ENCODE results near the gene MAP3K8.
"Not testable (repeated sequence)": the region's sequence is repeated elsewhere in the genome, so short reads cannot be mapped to it uniquely, and the experiment has no call there.

The MAP3K8 gene

GRCh38 chr10:30453764-30454527 is 20.0 kb downstream of the MAP3K8 start:
- no peak for DNase-seq

- DNase-seq, result no peak
Measured at GRCh38 chr10:30454744-30455510, 20.9 kb downstream of the MAP3K8 start.

- DNase-seq, result no peak
Measured at GRCh38 chr10:30455816-30456215, 21.8 kb downstream of the MAP3K8 start.

GRCh38 chr10:30456266-30456665 is 22.3 kb downstream of the MAP3K8 start:
- DNase-seq, result no peak

GRCh38 chr10:30459283-30459682 is 25.3 kb downstream of the MAP3K8 start:
- no peak for DNase-seq

GRCh38 chr10:30460121-30460520 is 26.1 kb downstream of the MAP3K8 start:
- no peak for DNase-seq

GRCh38 chr10:30462513-30462912 is 28.5 kb downstream of the MAP3K8 start:
- no peak for DNase-seq

- no peak for DNase-seq
Measured at GRCh38 chr10:30463944-30464451, 30.0 kb downstream of the MAP3K8 start.

- no peak for DNase-seq
Measured at GRCh38 chr10:30464675-30465074, 30.7 kb downstream of the MAP3K8 start.

- no peak for DNase-seq
Measured at GRCh38 chr10:30466445-30466844, 32.5 kb downstream of the MAP3K8 start.

GRCh38 chr10:30467651-30468338 is 33.8 kb downstream of the MAP3K8 start:
- no peak for DNase-seq

- no peak for DNase-seq
Measured at GRCh38 chr10:30472414-30473155, 38.6 kb downstream of the MAP3K8 start.

GRCh38 chr10:30475515-30475914 is 41.5 kb downstream of the MAP3K8 start:
- DNase-seq, result not testable (repeated sequence)

GRCh38 chr10:30476511-30477155 is 42.6 kb downstream of the MAP3K8 start:
- DNase-seq, result no peak

- DNase-seq, result not testable (repeated sequence)
Measured at GRCh38 chr10:30479513-30479912, 45.5 kb downstream of the MAP3K8 start.

- DNase-seq, result no peak
Measured at GRCh38 chr10:30481603-30482002, 47.6 kb downstream of the MAP3K8 start.

GRCh38 chr10:30488316-30488715 is 54.3 kb downstream of the MAP3K8 start:
- DNase-seq, result no peak

- no peak for DNase-seq
Measured at GRCh38 chr10:30489346-30489745, 55.4 kb downstream of the MAP3K8 start.

- no peak for DNase-seq
Measured at GRCh38 chr10:30490289-30491000, 56.5 kb downstream of the MAP3K8 start.

GRCh38 chr10:30491204-30491915 is 57.4 kb downstream of the MAP3K8 start:
- DNase-seq, result no peak
